OCI-LY3 (cell line): Measurements from ENCODE around the gene GFAP.

Experiments
- CTCF ChIP-seq: fragments of 200-600, 300-600 bp; sonication (generic); IDR thresholded peaks from 2 replicates; pipeline ENCODE4 v1.5.1; 2014; ENCODE audit warnings: antibody characterized with exemption, low read length, low read depth
- EZH2phosphoT487 ChIP-seq: fragments of 200-600 bp; shearing (Covaris generic); IDR thresholded peaks from 2 replicates; pipeline ENCODE4 v1.6.1; 2018; ENCODE audit warnings: antibody characterized with exemption, mixed run types, low read depth

- TF ChIP-seq CTCF (no peak), EZH2phosphoT487 (no peak)
These were observed 13.8 kb downstream of the GFAP start for GRCh38 chr17:44901411-44901921.
